Renal cortex interstitium (tissue), 11 donors: ENCODE data around the gene PRICKLE1. TPM values are rescaled to one million over a fixed set of nuclear protein-coding genes. Genes with fewer than 3 reads are reported as not detected.
A peak's percentile ranks its signal among the peaks of the same experiment; 100 is the strongest.

Source experiments
- DNase-seq, 11 donors: peaks; one replicate each; pipeline ENCODE4 v3.0.0-alpha.2; 2013; ENCODE audit warnings: low read depth in 9 of 11, low spot score in 4 of 11; ENCODE audit errors: extremely low read depth in 1 of 11
- polyA plus RNA-seq, 3 donors: library from polyadenylated mRNA; unstranded; fragments of 120-200 nt; gene quantifications; one replicate each; pipeline ENCODE4 v1.2.1, GENCODE V29; 2013; ENCODE audit not compliant: insufficient read length in 3 of 3

The PRICKLE1 gene
- polyA plus RNA-seq, 3 donors = 45.4 to 51.0 (median 47.2) TPM

DNA sequence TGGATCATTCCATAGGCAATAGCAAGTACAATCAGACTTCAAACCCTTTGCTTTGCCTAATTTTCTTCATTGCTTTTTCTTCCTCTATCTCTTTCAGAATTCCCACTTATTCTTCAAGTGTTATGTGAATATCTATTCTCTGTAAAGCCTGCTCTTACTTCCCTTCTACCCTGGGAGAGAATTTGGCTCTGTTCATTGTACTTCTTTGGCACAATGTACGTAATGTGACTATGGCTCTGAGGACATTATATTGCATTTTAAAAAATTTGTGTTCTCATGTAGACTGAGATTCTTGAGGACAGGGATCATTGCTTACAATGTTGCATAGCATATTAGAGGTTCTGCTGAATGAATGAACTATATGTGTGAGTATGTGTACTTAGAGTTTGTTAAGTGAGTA lies 16.9 kb upstream of the PRICKLE1 start:
- DNase-seq = no peak

DNA sequence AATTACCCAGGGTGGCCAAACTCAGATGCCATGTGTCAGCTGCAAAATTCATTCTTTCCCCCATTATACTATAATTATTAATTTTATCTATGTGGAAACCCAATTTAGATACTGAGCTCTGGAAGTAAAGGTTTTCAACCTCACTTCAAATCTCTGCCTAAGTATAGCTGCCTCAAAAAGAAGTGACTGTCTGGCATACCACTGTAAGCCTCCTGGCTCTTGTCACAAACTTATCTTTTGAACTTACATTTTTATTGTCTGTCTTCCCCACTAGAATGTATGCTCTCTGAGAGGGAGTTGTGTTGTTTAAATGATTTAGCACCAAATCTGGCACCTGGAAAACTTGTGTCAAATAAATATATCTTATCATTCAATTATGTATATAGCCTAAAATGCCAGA lies 16.1 kb upstream of the PRICKLE1 start:
- no peak for DNase-seq

DNA sequence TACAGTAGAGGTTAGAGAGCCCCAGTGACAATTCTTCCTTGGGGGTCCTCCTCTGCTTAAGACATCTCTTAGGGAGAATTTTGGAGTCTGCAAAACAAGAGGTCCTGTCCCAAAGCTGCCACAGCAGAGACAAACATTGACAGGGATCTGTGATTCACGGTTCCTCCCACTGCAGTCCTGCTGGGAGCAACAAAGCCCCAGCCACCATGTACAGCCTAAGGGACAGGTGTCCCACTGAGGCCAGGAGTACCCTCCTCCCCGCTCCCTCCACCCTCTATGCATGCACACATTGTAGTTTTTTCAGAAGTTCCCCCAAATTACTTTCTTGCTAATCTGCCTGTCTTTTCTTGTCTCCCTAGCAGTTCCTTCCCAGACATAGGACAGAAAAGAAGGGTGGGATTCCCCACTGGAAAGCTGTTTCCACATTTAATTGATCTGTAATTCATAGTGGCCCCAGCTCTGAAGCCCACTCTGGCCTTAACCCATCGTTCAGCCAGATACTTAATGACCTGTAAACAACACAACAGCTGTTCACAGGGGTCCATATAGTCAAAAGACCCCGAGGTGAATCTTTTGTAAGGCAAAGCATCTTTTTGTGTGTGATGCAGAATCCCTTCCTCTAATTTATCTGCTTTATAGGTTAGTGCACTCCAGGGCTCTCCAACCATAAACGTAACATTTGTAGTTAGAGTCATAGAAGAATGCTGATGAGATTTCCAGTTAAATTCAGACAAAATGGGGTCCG lies 13.9 kb upstream of the PRICKLE1 start:
- no peak for DNase-seq

DNA sequence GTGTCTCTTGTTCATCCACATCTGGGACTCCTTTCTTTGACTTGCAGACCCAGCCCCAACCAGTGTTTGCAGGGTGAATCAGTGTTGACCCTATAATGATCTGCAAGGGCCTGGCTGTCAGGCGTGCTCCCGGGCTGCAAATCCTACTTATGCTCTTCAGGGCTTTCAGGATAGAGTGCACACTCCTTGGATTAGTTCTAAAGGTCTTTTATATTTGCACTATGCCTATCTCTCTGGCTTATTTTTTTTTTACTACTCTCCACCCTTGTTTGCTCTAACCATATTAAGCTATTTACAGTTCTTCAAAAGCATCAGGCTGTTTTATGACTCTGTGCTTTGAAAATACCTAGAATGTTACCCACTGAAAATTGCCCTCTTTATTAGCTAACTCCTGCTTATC lies 4.3 kb upstream of the PRICKLE1 start:
- no peak for DNase-seq

DNA sequence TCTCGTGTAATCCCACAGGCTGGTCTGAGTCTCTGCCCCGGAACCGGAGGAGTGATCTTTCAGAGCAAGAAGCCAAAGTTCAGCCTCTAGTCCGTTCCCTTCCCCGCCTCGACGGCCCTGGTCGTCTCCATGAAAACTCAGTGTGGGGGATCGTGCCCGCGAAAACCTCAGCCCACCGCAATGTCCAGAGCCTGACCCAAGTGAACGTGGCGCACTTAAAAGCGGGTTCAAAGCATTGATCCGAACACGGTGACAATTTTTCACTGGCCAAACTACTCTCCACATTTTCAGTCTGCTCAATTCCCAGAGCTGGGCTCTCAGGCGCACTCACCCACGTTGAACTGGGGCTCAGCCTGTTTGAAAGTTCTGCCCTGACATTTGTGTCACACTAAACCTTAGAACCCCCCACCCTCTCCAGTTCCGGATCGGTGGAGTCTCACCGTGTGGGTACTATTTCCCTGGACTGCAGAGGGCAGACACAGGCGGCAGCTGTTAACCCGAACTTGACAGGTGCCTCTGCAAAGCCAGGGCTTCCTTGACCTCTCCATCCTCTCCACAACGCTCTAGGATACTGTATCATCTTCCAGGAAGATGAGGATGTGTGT lies 886 bp upstream of the PRICKLE1 start:
- DNase-seq = no peak

DNA sequence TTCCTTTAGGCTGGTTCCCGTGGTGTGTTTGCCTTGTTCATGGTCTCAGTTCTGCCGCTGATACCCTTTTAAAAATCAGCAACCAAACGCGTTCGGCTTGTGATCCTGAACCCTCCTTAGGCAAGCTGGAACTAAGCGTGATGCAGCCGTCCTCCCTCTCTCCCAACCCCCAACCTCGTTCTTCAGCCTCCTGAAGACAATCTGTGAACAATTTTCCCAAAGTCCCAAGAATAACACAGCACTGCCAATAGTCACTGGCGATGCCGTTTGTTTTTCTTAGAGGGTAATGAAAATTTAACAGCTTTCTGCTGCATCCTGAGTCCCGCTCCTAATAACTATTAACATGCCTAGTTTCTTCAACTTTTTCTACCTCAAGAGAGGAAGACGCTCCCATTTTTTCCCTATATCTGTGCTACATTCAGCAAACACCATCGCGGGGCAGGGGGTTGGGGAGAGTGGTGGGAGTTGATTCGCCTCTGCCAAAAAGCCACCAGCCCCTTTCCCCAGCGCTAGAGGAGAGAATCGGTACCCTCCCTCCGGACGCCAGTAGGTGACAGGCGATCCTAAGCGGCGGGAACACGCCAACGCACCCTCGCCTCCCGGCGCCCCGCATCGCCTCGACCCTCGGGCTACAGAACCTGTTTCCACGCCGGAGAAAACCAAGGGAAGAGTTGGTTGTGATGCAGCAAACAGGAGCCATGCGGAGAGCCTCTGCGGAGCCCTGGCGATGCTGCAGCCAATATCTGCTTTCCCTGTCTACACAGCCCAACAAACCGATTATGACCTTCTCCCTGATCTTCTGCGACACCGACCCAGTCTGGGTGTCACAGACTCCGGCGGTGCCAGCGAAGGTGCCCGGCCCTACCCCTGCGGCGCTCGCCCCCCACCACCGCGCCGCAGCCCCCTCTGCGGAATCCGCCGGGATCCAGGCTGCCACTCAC lies 752 bp downstream of the PRICKLE1 start:
- DNase-seq = no peak

DNA sequence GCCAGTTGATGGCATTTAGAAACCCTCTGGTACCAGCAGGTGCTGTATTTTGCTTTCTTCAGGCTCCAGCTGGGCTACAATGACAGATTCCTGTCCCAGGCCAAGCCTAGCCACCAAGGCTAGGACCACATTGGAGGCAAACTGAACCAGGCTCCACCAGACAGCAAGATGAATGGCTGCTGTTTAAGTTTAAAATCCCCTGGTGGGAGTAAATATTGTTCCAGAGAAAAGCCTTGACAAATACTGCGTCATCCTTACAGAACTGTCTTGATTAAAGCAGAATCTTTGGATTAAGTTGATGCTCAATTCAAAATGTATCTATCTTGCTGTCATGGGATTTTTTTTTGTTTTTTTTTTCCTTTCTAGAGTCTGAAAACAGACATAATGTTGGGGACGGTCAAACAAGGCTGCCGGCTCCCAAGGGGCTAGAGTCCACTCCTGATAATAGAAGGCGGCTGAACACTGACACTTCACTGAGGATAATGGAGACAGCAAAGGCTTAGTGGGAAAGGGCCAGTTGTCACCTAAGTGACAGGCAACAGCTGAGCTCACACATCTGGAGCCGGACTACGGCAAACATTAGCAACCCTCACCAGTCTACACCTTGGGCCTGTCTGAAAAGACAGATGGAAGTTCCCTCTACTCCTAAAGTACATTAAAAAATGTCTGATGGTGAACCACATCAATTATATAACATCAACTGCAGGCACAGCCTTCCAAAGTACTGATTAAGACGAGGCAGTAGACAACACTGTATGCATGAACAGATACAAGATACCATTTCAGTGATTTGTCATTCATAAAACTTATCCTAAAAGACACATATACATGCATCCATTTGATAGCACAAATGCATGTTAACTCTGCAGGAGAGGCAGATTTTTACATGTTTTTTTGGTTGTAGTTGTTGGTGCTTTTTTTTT lies 1.7 kb downstream of the PRICKLE1 start:
- no peak for DNase-seq

DNA sequence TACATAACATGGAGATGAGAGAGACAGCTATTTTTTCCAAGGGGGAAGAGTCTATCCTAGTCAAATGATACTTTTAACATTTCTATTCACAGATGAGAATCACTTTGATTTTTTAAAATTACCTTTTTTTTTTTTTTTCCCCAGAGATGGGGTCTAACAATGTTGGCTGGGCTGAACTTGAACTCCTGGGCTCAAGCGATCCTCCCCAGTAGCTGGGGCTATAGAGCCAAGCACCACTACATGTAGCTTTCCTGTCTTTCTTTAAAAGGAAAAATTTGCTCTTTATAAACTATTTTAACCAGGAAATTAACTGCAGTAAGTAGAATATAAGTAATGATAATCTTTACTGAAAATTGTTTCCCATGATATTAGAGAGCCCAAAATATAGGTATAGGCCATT lies 3.3 kb downstream of the PRICKLE1 start:
- no peak for DNase-seq

DNA sequence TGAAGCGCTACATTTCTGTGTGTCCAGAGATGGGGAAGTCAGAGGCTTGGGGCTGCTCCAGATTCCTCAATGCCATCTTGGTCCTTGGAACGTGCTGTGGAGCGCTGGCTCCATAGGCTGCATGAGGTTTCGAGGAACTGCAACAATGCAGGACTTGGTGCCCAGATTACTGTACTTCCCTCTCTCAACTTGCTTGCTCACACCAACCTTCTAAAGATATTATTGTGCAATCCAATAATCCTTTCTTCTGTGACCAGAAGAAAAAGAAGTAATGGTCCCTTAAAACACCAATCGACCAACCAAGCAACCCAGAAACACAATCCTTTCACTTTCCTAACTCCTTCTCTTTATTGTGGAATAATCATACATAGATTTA lies 3.7 kb downstream of the PRICKLE1 start:
- no peak for DNase-seq

DNA sequence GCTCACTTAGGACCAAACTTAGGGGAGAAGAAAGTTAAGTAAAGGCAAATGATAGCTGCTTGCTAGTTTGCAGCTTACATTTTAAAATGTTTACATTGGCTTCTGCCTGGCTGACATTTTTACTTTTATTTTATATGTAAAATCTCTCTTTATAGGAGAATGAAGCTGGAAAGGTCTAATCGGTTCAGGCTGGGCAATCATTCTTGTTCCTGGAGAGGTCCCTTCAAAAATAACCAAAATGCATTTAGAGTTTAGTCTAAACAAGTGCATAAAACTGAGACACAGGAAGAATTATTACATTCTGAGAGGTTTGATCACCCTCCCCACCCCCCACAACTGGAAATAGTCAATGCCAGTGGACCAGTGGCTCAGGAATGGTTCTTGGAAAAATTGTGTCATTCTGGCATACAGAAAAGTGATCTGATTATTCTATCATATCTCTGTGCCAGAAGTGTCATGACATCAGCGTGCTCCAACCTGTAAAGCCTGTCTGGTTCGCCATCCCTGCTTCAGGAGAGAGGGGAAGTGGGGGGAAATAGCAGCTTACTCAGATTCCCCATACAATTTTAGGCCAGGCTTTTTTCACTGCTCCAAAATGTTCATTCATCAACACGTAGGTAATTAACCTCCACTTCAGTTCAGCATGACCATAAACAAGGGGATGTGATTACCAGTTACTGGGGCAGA lies 4.2 kb downstream of the PRICKLE1 start:
- DNase-seq = no peak

DNA sequence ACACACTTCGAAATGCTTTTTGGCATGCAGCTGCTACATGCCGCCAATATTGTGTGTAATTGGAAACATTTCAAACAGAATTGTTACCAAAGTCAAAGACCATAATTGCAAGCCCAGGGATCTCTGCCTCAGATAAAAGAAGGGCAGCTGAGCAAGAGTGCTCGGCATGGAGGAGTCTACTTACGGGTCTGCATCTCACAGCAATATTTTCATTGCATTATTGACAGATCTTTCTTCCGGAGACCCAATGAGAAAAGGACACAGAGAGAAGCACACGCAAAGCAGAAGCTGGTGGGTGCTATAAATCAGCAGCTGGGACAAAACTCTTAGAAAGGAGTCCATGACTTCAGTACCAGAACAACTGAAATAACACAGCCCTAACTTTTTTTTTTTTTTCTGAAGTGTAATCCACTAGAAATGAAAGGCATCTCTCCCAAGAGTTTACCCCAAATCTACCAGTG lies 4.9 kb downstream of the PRICKLE1 start:
- no peak for DNase-seq

DNA sequence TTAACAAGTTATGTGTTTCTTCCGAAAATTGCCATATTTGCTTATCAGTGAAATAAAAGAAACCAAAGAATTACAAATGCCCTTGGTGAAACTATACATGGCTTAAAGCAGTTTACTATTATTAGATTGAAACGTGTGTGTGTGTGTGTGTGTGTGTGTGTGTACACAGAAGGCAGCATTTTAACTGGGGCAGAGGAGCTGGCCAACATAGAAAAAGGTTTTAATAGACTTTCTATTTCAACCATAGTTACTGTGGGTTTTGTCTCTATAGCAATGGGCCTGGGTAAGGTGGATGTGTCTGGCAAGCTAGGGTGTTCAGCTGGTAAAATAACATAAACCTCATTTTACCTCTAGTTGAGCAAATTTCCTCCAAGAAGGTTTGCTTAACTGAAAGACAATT lies 6.5 kb downstream of the PRICKLE1 start:
- DNase-seq = no peak

DNA sequence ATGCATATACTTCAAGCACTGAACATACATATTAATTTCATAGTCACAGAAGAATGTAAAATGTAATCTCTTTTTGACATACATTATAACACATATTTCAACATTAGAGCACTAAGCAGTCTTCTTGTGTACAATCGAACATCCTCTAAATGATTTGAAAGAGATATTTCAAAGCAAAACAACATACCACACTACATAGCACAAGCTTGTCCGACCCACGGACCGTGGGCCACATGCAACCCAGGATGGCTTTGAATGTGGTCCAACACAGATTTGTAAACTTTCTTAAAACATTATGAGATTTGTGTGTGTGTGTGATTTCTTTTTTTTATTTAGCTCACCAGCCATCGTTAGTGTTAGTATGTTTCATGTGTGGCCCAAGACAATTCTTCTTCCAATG lies 7.0 kb downstream of the PRICKLE1 start:
- DNase-seq = no peak

DNA sequence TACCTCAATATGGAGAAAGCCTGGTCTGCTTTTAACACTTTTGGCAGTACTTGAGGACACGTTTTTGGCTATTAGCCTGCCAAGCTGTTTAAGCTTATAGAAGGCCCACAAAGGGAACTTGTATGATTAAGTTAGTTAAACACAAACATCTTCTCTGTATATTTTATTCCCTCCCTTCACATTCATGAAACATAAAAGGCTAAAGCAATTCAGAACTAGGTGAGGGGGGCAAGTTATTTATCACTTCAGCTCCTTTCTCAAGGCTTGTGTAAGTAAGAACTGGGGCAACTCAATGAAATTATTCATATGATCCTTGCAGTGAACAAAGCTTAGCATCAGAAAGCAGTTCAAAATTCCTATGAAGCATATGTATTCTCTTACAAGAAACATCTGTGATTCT lies 7.5 kb downstream of the PRICKLE1 start:
- peak in 1 of 11 donors; percentile 37 for DNase-seq

DNA sequence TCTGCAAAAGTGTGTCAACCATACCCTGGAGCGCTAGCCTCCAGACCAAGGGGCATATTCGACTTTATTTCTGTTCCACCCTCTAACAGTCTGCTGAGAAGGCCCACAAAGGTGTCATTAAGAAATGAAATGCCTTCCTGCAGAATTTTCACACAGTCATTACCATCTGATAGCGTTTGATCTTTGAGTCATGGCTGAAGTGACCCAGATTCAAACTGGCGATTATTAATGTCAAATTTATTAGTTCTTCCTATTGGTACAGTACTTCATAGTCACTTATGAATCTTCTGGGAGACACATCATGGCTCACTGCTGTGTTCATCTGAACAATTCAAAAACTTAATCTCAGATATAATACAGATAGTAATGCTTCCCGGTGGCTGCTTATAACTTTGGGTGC lies 13.2 kb downstream of the PRICKLE1 start:
- no peak for DNase-seq

DNA sequence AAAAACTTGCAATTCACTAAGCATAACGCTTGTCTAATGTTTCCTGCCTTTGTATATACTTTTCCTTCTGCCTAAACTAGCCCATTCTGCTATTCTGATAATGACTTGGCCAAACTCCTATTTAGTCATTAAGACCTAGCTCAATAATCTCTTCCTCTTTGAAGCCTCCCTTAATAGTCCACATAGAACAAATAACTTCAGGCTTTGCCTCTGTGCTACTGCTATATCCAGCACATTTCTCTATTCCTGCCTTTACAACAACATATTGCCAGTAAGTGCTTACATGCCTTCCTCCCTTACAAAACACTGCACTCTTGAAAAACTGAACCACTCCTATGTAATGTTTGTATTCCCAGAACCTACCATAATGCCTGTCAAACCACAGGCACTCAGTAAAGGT lies 13.8 kb downstream of the PRICKLE1 start:
- DNase-seq = no peak

DNA sequence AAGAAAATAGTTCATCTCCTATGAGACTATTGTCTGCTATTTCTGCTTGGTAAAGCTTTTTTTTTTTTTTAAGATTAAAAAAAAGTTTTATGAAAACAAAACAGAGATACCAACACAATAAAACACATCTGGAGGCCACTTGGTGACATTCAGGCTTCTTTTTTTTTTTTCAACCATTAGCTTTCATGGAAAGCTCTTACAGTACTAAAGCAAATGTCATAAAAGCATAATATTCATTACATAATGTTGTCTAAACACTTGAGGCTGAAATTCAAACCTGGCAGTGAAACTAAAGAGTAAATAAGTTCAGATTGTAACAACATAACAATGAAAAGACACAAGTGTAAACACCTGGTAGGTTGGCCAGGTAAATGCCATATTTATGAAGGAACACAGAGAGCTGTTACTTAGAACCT lies 14.7 kb downstream of the PRICKLE1 start:
- no peak for DNase-seq

DNA sequence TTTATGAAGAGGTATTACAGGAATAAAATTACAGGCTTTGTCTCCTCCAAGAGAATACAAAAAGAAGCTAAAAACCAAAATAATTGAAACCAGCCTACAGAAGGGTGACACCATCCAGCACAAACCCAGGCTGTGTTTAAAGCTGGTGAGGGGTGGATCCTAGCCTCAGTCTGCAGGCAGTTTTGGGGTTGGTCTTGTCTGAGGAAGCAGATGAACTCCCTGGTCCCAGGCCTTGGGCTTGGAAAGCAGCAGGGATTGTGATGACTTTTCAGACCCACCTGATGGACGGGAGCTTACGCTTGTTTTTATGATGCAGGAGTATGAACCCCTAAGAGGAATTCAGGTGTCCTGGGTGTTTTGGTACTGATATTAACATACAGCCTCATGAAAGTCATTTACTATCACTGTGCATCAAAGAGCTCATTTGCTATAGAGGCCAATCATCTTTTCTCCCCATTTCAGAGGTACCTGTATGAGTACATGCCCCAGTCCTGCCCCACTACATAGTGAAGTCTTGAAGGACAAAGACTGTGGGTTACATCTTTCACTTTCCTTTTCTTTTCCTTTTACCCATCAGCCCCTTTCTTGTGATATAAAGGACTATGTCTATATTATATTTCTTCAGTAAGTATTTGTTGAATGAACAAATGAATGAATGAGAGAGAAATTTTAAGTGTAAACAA lies 18.1 kb downstream of the PRICKLE1 start:
- no peak for DNase-seq
